Lung (tissue), 12 donors: ENCODE results near the gene FAM118A. TPM values are rescaled to one million over a fixed set of nuclear protein-coding genes. Genes with fewer than 3 reads are reported as not detected.

ENCODE experiments used
- ATAC-seq: fragments of 200-7000 bp; cut with Tn5 transposase; one replicate; pipeline ENCODE4 v1.9.1; 2020; ENCODE audit warnings: moderate number of reproducible peaks; ENCODE audit not compliant: insufficient read depth, low FRiP score
- DNase-seq, 3 donors: peaks; one replicate each; pipeline ENCODE4 v3.0.0-alpha.2; 2013 to 2017
- H3K27ac ChIP-seq, 2 donors: one replicate each; pipeline ENCODE4 v1.5.1; 2013; ENCODE audit warnings: mild to moderate bottlenecking in 2 of 2, moderate library complexity in 2 of 2, control low read depth in 1 of 2, inconsistent platforms in 1 of 2, low read depth in 1 of 2, low read length in 1 of 2
- H3K27me3 ChIP-seq, 3 donors: one replicate each; pipeline ENCODE4 v1.5.1; 2013; ENCODE audit warnings: low read length in 2 of 3; ENCODE audit not compliant: control insufficient read depth in 3 of 3, insufficient read depth in 3 of 3
- H3K36me3 ChIP-seq, 4 donors: one replicate each; pipeline ENCODE4 v1.5.1; 2013; ENCODE audit warnings: low read length in 4 of 4, mild to moderate bottlenecking in 1 of 4, moderate library complexity in 1 of 4; ENCODE audit not compliant: control insufficient read depth in 4 of 4, insufficient read depth in 4 of 4
- H3K4me1 ChIP-seq, 5 donors: one replicate each; pipeline ENCODE4 v1.5.1; 2013; ENCODE audit warnings: low read length in 5 of 5, mild to moderate bottlenecking in 2 of 5, moderate library complexity in 1 of 5; ENCODE audit not compliant: control insufficient read depth in 5 of 5, insufficient read depth in 5 of 5
- H3K4me3 ChIP-seq: one replicate; pipeline ENCODE4 v1.5.1; 2013; ENCODE audit warnings: mild to moderate bottlenecking, control low read depth, moderate library complexity
- H3K9ac ChIP-seq, 2 donors: one replicate each; pipeline ENCODE4 v1.5.1; 2013; ENCODE audit warnings: low read length in 2 of 2, control low read depth in 1 of 2; ENCODE audit not compliant: insufficient read depth in 1 of 2
- H3K9me3 ChIP-seq, 4 donors: one replicate each; pipeline ENCODE4 v1.5.1; 2013; ENCODE audit warnings: low read length in 3 of 4, mild to moderate bottlenecking in 1 of 4, moderate library complexity in 1 of 4; ENCODE audit not compliant: control insufficient read depth in 4 of 4, insufficient read depth in 3 of 4
- WGBS, 2 donors: extraction: QIAGEN DNeasy Blood & Tissue Kit; methylation state at CpG; one replicate each; pipeline ENCODE4 v1.1.7; 2013; 5-methylcytosine and 5-hydroxymethylcytosine counted together
- polyA plus RNA-seq, 2 donors: library from polyadenylated mRNA; stranded (reverse); fragments of 200-250 nt; gene quantifications; one replicate each; pipeline ENCODE4 v1.2.1, GENCODE V29; 2013
- total RNA-seq, 2 donors: library from RNA; depleted of rRNA in 1 of 2; stranded (reverse); fragments of >200 nt in 1 of 2; gene quantifications; one replicate each; pipeline ENCODE4 v1.2.1, GENCODE V29; 2014 to 2021
- TF ChIP-seq, protein P1 (sequence below): IDR thresholded peaks from 2 replicates; pipeline ENCODE4 v1.5.1; 2012; ENCODE audit warnings: mild to moderate bottlenecking; ENCODE audit errors: control extremely low read depth, extremely low read depth
- donor health status: control.
- donor health status: control.
- donor health status: Bipolar disorder and iron deficiency.
- donor health status: healthy.
- donor health status: DM: yes; HTN: yes; CAD: no.

FAM118A gene
- total and polyA plus RNA-seq, 4 donors: 12.0 to 71.8 (median 28.4) TPM

DNA sequence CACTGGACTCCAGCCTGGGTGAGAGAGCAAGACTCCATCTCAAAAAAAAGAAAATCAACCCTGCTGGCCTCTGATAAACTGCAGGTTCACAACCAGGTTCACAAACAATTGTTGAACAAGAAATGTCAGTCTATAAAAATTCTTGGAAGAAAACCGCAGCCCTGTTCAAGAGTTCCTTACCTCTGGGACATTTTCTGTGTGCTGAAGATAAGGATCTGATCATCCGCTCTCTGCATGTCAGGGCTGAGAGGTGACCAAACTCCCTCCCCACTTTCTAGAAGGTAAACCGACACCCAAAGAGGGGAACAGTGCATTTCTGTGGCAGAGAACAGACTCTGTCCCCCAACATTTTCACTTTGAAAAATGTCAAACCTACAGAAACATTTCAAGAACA, 29.1 kb upstream of the FAM118A start:
- TF ChIP-seq, protein P1, sequence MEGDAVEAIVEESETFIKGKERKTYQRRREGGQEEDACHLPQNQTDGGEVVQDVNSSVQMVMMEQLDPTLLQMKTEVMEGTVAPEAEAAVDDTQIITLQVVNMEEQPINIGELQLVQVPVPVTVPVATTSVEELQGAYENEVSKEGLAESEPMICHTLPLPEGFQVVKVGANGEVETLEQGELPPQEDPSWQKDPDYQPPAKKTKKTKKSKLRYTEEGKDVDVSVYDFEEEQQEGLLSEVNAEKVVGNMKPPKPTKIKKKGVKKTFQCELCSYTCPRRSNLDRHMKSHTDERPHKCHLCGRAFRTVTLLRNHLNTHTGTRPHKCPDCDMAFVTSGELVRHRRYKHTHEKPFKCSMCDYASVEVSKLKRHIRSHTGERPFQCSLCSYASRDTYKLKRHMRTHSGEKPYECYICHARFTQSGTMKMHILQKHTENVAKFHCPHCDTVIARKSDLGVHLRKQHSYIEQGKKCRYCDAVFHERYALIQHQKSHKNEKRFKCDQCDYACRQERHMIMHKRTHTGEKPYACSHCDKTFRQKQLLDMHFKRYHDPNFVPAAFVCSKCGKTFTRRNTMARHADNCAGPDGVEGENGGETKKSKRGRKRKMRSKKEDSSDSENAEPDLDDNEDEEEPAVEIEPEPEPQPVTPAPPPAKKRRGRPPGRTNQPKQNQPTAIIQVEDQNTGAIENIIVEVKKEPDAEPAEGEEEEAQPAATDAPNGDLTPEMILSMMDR: no peak
- DNase-seq: no peak
- Histone ChIP-seq H3K4me3 (no peak overlapping the region), H3K9me3 (no peaks in the 10 kb centered on the region), H3K9ac (no peak overlapping the region), H3K27ac (no peak overlapping the region), H3K27me3 (peaks cover 0 to 4% (median 0%) of the 10 kb centered on the region in 3 donors), H3K36me3 (no peaks in the 10 kb centered on the region), H3K4me1 (peaks cover 0 to 15% (median 3%) of the 10 kb centered on the region in 5 donors)
- 93% methylated on average over 3 of the region's 3 CpGs for WGBS, 2 donors
- ATAC-seq: no peak

DNA sequence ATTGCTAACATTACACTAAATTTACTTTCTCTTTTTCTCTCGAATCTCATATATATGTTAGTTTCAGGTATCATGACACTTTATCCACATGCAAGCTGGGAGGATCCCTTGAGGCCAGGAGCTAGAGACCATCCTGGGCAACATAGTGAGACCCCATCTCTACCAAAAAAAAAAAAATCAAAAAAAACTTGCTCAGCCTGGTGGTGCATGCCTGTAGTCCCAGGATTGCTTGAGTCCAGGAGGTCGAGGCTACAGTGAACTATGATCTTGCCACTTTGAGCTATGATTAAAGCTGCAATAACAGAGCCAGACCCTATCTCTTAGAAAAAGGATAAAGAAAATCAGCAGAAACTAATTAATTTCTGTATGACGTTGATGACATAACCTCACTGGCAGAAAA, 28.7 kb upstream of the FAM118A start:
- no peak overlapping the region for H3K9ac ChIP-seq
- TF ChIP-seq, protein P1: no peak
- 76% methylated on average over 3 of the region's 3 CpGs for WGBS, 2 donors
- H3K9me3 ChIP-seq: no peaks in the 10 kb centered on the region
- peaks cover 0 to 4% (median 0%) of the 10 kb centered on the region in 3 donors for H3K27me3 ChIP-seq
- no peak overlapping the region for H3K27ac ChIP-seq
- H3K4me1 ChIP-seq: peaks cover 0 to 17% (median 3%) of the 10 kb centered on the region in 5 donors
- H3K36me3 ChIP-seq: no peaks in the 10 kb centered on the region
- ATAC-seq: no peak
- no peak for DNase-seq
- no peak overlapping the region for H3K4me3 ChIP-seq

DNA sequence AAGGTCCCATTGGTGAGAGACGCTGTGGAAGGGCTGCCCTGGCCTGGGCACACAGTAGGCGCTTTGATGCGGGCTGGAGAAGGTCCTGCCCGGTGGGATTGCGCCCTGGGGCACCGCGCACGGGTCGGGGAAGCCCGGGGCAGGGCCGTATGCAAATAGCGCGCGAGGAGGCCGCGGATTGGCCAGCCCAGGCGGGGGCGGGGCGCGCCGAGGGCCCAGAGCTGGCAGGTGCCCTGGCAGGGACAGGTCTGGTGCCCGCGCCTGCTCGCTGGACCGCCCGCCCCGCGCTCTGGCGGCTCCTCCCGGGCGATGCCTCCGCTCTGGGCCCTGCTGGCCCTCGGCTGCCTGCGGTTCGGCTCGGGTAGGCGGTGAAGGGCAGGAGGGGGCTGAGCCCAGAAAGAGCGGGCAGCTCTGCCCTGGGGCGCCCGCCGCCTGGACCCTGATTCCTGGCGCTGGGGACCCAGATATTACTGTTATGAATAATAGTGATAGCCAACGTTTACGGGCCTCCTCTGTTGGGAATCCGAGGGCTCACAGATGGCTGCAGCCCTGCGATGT, 24.9 kb upstream of the FAM118A start, which contains the start of gene UPK3A:
TSS of gene UPK3A (plus strand) at position 245 of the 558 bp plus-strand sequence. CDS start at position 310, 65 bp downstream.
- peaks cover 0 to 17% (median 3%) of the 10 kb centered on the region in 5 donors for H3K4me1 ChIP-seq
- no peaks in the 10 kb centered on the region for H3K36me3 ChIP-seq
- 6 to 10% methylated on average over 41 to 46 of the region's 46 CpGs for WGBS, 2 donors
- no peak within 1 kb of the TSS for H3K4me3 ChIP-seq
- peaks cover 0 to 4% (median 0%) of the 10 kb centered on the region in 3 donors for H3K27me3 ChIP-seq
- TF ChIP-seq, protein P1: no peak
- H3K27ac ChIP-seq: no peak within 1 kb of the TSS
- ATAC-seq (peak; percentile 82), DNase-seq (peak in 2 of 3 donors; percentile 52 to 63)
- no peak within 1 kb of the TSS for H3K9ac ChIP-seq
- H3K9me3 ChIP-seq: no peaks in the 10 kb centered on the region
